ENCODE measurements around the gene ATP9A.

DNA sequence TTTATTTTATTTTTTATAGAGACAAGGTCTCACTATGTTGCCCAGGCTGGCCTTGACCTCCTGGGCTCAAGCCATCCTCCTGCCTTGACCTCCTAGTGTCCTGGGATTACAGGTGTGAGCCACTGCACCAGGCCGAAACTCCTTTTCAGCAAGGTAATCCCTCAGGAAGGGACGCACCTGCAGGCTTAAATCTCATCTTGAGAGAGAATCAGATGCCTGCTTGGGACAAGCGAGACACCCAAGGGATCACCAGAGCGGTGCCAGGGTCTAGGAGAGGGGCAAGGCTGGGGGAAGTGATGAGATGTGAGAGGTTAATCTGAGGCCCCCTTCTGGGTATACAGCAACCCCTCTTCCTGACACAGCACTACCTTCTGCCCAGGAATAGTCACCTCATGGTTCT is 4.0 kb upstream of the ATP9A start:
- no peak for TF ChIP-seq CTCF (IDR thresholded peaks at IDR 0.05; ENCODE audit: low read depth, low read length, missing input control)
- TF ChIP-seq RAD21 (IDR thresholded peaks at IDR 0.05) = no peak

All from liver (tissue), 3 donors.